Measurements from ENCODE around the gene VWA5B1. TPM values are rescaled to one million over a fixed set of nuclear protein-coding genes. Genes with fewer than 3 reads are reported as not detected.

VWA5B1 gene
- total and polyA plus RNA-seq, 2 of the 4 experiments (the other 2 are of a cell fraction) = not detected

- Histone ChIP-seq H4K8ac (ENCODE audit: low read depth in 2 of 2, low read length in 2 of 2) (no peak overlapping the region), H2BK5ac (ENCODE audit: low read depth, low read length, poor library complexity, severe bottlenecking) (no peak overlapping the region), H3K18ac (ENCODE audit: low read depth, low read length) (no peak overlapping the region), H4K20me1 (ENCODE audit: insufficient read depth, low read length) (peaks cover 3% of the 10 kb centered on the region; the same call in 1 of the 2 replicates), H2AK5ac (ENCODE audit: low read depth, low read length) (no peak overlapping the region), H3K27ac (ENCODE audit: insufficient read depth, low read length) (no peak overlapping the region), H3K9me3 (ENCODE audit: control insufficient read depth, insufficient read depth, low read length) (no peaks in the 10 kb centered on the region), H2AK9ac (replicated peaks; ENCODE audit: low read depth, low read length, poor library complexity) (no peak overlapping the region), H3K9me1 (ENCODE audit: insufficient read depth, low read length) (peaks cover 3% of the 10 kb centered on the region; the same call in 1 of the 2 replicates), H3K23ac (ENCODE audit: low read depth, low read length) (no peak overlapping the region), H2BK120ac (ENCODE audit: low read depth, low read length) (no peak overlapping the region), H3K79me1 (ENCODE audit: low read depth in 1 of 2, low read length in 2 of 2) (no peaks in the 10 kb centered on the region), H3K27me3 (ENCODE audit: control insufficient read depth, insufficient read depth, low read length) (peaks cover 23% of the 10 kb centered on the region), H3K36me3 (ENCODE audit: control insufficient read depth, insufficient read depth, low read length) (no peaks in the 10 kb centered on the region), H2AFZ (replicated peaks; ENCODE audit: low read length, poor library complexity) (no peak overlapping the region), H3K4me3 (ENCODE audit: insufficient read depth, low read depth, low read length) (no peak overlapping the region), H4K91ac (ENCODE audit: insufficient read depth, low read depth, low read length) (no peak overlapping the region), H3K14ac (replicated peaks; ENCODE audit: low read depth, low read length) (no peak overlapping the region), H3K56ac (ENCODE audit: extremely low read depth, insufficient read depth, low read length) (no peak overlapping the region), H4K5ac (ENCODE audit: low read depth, low read length) (no peak overlapping the region), H3K4me1 (ENCODE audit: control insufficient read depth, insufficient read depth, low read length) (peaks cover 11% of the 10 kb centered on the region; the same call in 1 of the 2 replicates), H3K9ac (ENCODE audit: low read depth, low read length) (no peak overlapping the region), H3K4me2 (ENCODE audit: low read depth, low read length) (no peak overlapping the region), H3K4ac (ENCODE audit: low read depth, low read length) (no peak overlapping the region), H2BK20ac (ENCODE audit: low read depth, low read length) (no peak overlapping the region), H2BK15ac (ENCODE audit: low read depth, low read length) (no peak overlapping the region)
- WGBS, 2 experiments (ENCODE audit: extremely low coverage in 2 of 2, insufficient read length in 1 of 2) = 84% methylated on average over 4 of the region's 15 CpGs; no CpG with 5 or more reads in 1 of the 2 experiments
- ATAC-seq (ENCODE audit: low read depth) = no peak
- BruUV-seq (replicated peaks) = no TSS peak
- ChIA-PET CTCF (no interaction called here), POLR2A (ENCODE audit: unreplicated experiment) (no interaction called here)
- intact Hi-C loops (cut with micrococcal nuclease) = loop anchor here (5.0 kb wide), 2 partner anchors 73 to 147 kb away; no protein-coding TSS in a partner anchor
- TF ChIP-seq MAFK (IDR thresholded peaks at IDR 0.05; ENCODE audit: low read depth, low read length) = no peak
- TF ChIP-seq CEBPB (IDR thresholded peaks at IDR 0.05; ENCODE audit: low read depth, low read length) = no peak
- TF ChIP-seq FOS (IDR thresholded peaks at IDR 0.05; ENCODE audit: low read depth, low read length) = no peak
- TF ChIP-seq SMC3 (IDR thresholded peaks at IDR 0.05; ENCODE audit: low read depth, low read length) = no peak
- TF ChIP-seq NFE2L2 (IDR thresholded peaks at IDR 0.05; ENCODE audit: low read depth, low read length) = no peak
- TF ChIP-seq POLR2A (IDR thresholded peaks at IDR 0.05; ENCODE audit: low read depth, low read length) = no peak
- no peak for TF ChIP-seq RFX5 (IDR thresholded peaks at IDR 0.05; ENCODE audit: low read depth, low read length)
- in situ Hi-C loops (cut with MboI; ENCODE audit: low sequenced_read_pairs) = no loop called here
- dilution Hi-C loops (cut with HindIII; ENCODE audit: low sequenced_read_pairs, unreplicated experiment) = no loop called here
- DNase-seq = no peak
These were observed 69.0 kb downstream of the VWA5B1 start for GRCh38 chr1:20359451-20360330.

Measured in IMR-90 (cell line).